ENCODE data around the gene SMPD4. TPM values are rescaled to one million over a fixed set of nuclear protein-coding genes. Genes with fewer than 3 reads are reported as not detected.
A peak's percentile ranks its signal among the peaks of the same experiment; 100 is the strongest.
"Not testable (repeated sequence)": the region's sequence is repeated elsewhere in the genome, so short reads cannot be mapped to it uniquely, and the experiment has no call there.

The SMPD4 gene
- total RNA-seq, 2 donors from 2014 or later = 20.7 to 23.8 TPM

GRCh38 chr2:130150181-130151144, 30.9 kb downstream of the SMPD4 start:
- DNase-seq (ENCODE audit: low spot score) = no peak
- H3K4me1 ChIP-seq = no peaks in the 10 kb centered on the region
- H3K9me3 ChIP-seq = no peaks in the 10 kb centered on the region
- H3K36me3 ChIP-seq = peaks cover 13% of the 10 kb centered on the region
- no peak overlapping the region for H3K27ac ChIP-seq
- no peaks in the 10 kb centered on the region for H3K27me3 ChIP-seq
- no peak overlapping the region for H3K4me3 ChIP-seq
- no peak for TF ChIP-seq CTCF (IDR thresholded peaks at IDR 0.05)

- H3K4me1 ChIP-seq; H3K27me3 ChIP-seq; H3K4me3 ChIP-seq; H3K27ac ChIP-seq; DNase-seq (ENCODE audit: low spot score); H3K9me3 ChIP-seq: not testable (repeated sequence)
- H3K36me3 ChIP-seq = peaks cover 13% of the 10 kb centered on the region
Observed at GRCh38 chr2:130148515-130148914, 32.9 kb downstream of the SMPD4 start.

GRCh38 chr2:130145006-130145414, 36.4 kb downstream of the SMPD4 start, which contains the start of gene CCDC74B:
TSS of gene CCDC74B (minus strand) at chr2:130145112. CDS start at chr2:130144996, 116 bp downstream.
- not testable (repeated sequence) for H3K36me3 ChIP-seq, H3K4me1 ChIP-seq, H3K27me3 ChIP-seq, H3K27ac ChIP-seq, H3K9me3 ChIP-seq
- peak within 1 kb of the TSS; percentile 29 to 45 for H3K4me3 ChIP-seq
- DNase-seq (ENCODE audit: low spot score) = peak; percentile 61

GRCh38 chr2:130143266-130144039, 37.9 kb downstream of the SMPD4 start:
- H3K27ac ChIP-seq, H3K9me3 ChIP-seq, H3K4me1 ChIP-seq, H3K27me3 ChIP-seq, H3K36me3 ChIP-seq: not testable (repeated sequence)
- peak; percentile 40 for DNase-seq (ENCODE audit: low spot score)
- H3K4me3 ChIP-seq = peak overlapping the region in 1 of 2 donors; percentile 45

GRCh38 chr2:130142396-130143265, 38.8 kb downstream of the SMPD4 start:
- H3K36me3 ChIP-seq, H3K27ac ChIP-seq, H3K27me3 ChIP-seq, H3K9me3 ChIP-seq, H3K4me3 ChIP-seq, H3K4me1 ChIP-seq: not testable (repeated sequence)
- DNase-seq (ENCODE audit: low spot score) = peak; percentile 42

- H3K27ac ChIP-seq; H3K4me3 ChIP-seq; DNase-seq (ENCODE audit: low spot score); H3K36me3 ChIP-seq; H3K9me3 ChIP-seq; H3K27me3 ChIP-seq; H3K4me1 ChIP-seq: not testable (repeated sequence)
Observed at GRCh38 chr2:130141645-130142370, 39.6 kb downstream of the SMPD4 start.

- not testable (repeated sequence) for H3K4me3 ChIP-seq; H3K27me3 ChIP-seq; H3K36me3 ChIP-seq; H3K9me3 ChIP-seq; H3K4me1 ChIP-seq; DNase-seq (ENCODE audit: low spot score); H3K27ac ChIP-seq
Observed at GRCh38 chr2:130141002-130141401, 40.4 kb downstream of the SMPD4 start.

- H3K27ac ChIP-seq; DNase-seq (ENCODE audit: low spot score); H3K4me1 ChIP-seq; H3K36me3 ChIP-seq; H3K4me3 ChIP-seq; H3K9me3 ChIP-seq; H3K27me3 ChIP-seq: not testable (repeated sequence)
Observed at GRCh38 chr2:130140516-130140915, 40.9 kb downstream of the SMPD4 start.

GRCh38 chr2:130139331-130140280, 41.8 kb downstream of the SMPD4 start:
- H3K36me3 ChIP-seq; DNase-seq (ENCODE audit: low spot score); H3K9me3 ChIP-seq; H3K27me3 ChIP-seq; H3K4me3 ChIP-seq; H3K4me1 ChIP-seq; H3K27ac ChIP-seq: not testable (repeated sequence)

GRCh38 chr2:130138841-130139251, 42.6 kb downstream of the SMPD4 start:
- DNase-seq (ENCODE audit: low spot score); H3K27me3 ChIP-seq: not testable (repeated sequence)

GRCh38 chr2:130138326-130138725, 43.1 kb downstream of the SMPD4 start:
- H3K4me3 ChIP-seq; H3K36me3 ChIP-seq; H3K27ac ChIP-seq; H3K4me1 ChIP-seq; H3K9me3 ChIP-seq; H3K27me3 ChIP-seq; DNase-seq (ENCODE audit: low spot score): not testable (repeated sequence)

More at GRCh38 chr2:130138841-130139251, 42.6 kb downstream of the SMPD4 start:
- not testable (repeated sequence) for H3K27ac ChIP-seq, H3K4me3 ChIP-seq, H3K36me3 ChIP-seq, H3K9me3 ChIP-seq, H3K4me1 ChIP-seq

Data from right atrium auricular region (tissue), 2 donors.